Skeletal muscle cell (primary cell): ENCODE data around the gene SVIL.

ENCODE experiments used
- DNase-seq: peaks from one replicate; pipeline ENCODE4 v3.0.0-alpha.2; 2010; ENCODE audit warnings: low read depth
- H3K4me3 ChIP-seq: 2 replicates; pipeline ENCODE4 v1.5.1; 2011; ENCODE audit warnings: low read depth, mild to moderate bottlenecking, control low read depth, low read length, moderate library complexity

SVIL gene

DNA sequence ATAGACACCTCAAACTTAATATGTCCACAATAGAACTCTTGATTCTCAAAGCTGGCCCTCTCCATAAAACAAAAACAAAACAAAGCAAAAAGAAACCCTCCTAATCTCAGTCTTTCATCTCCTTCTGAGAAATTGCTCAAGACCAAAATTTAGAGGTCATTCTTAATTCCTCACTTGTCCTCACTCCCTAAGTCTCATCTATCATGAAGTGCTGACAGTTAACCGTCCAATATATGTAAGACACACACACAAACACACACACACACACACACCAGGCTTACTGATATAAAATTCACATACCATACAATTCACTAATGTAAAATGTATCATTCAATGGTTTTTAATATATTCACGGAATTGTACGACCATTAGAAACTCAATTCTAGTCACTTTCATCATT lies 17.0 kb upstream of the SVIL start:
- DNase-seq, result no peak
- H3K4me3 ChIP-seq, result no peak overlapping the region

DNA sequence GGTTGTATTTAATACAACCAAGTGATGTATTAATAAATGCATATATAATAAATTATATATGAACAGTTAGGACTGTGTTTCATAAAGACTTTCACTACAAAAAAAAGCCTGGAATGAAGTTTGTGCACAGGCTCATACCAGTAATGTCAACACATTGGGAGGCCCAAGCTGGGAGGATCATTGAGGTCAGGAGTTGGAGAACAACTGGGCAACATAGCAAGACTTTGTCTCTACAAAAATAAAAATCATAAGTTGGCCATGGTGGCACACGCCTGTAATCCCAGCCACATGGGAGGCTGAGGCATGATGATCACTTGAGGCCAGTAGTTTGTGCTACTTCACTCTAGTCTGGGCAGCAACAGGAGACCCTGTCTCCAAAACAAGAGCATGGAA lies 15.8 kb upstream of the SVIL start:
- DNase-seq, result no peak

DNA sequence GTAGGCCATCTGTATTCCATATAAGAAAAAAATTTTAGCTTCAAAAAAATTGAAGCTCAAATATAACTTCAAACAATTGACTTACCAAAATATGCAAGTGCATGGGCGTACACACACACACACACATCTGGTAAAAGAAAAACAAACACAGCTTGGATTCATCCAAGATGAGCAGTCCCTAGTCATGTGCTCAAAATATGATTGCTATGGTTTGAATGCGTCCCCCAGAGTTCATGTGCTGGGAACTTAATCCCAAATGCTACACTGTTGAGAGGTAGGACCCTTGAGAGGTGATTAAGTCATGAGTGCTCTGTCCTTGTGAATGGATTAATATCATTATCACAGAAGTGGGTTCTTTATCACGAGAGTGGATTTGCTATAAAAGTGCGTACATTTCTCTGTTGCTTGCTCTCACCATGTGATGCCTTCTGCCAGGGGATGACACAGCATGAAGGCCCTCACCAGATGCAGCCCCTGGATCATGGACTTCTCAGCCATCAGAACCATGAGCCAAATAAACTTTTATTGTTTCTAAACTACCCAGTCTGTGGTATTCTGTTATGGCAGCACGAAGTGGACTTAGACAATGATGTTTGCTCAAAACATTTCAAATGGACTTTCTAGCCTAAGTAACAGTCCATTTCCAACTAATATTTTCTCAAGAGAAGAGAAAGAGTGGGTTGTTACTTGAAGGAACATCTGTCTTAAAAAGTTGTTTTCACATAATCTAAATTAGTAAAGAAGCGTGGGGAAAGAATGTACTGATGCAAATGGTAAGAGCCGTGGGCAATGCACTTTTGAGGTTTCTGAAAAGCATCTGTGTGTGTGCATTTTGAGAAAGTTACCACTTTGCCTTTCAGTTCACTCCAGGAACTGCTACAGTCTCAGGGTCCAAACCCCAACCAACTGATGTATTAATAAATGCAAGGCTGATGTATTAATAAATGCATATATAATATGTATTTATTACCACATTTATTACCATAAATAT lies 15.1 kb upstream of the SVIL start:
- DNase-seq, result no peak

More for the DNA sequence above, 15.8 kb upstream of the SVIL start:
- H3K4me3 ChIP-seq, result no peak overlapping the region

DNA sequence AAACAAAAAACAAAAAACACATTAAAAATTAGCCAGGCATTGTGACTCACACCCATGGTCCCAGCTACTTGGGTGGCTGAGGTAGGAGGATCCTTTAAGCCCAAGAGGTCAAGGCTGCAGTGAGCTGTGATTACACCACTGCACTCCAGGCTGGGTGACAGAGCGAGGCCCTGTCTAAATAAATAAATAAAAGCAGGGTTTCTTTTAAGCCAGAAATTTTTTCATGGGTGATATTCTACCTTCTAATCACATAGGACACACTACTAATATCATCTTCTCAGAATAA lies 14.2 kb upstream of the SVIL start:
- H3K4me3 ChIP-seq, result no peak overlapping the region

More for the DNA sequence above, 15.1 kb upstream of the SVIL start:
- H3K4me3 ChIP-seq, result no peak overlapping the region

DNA sequence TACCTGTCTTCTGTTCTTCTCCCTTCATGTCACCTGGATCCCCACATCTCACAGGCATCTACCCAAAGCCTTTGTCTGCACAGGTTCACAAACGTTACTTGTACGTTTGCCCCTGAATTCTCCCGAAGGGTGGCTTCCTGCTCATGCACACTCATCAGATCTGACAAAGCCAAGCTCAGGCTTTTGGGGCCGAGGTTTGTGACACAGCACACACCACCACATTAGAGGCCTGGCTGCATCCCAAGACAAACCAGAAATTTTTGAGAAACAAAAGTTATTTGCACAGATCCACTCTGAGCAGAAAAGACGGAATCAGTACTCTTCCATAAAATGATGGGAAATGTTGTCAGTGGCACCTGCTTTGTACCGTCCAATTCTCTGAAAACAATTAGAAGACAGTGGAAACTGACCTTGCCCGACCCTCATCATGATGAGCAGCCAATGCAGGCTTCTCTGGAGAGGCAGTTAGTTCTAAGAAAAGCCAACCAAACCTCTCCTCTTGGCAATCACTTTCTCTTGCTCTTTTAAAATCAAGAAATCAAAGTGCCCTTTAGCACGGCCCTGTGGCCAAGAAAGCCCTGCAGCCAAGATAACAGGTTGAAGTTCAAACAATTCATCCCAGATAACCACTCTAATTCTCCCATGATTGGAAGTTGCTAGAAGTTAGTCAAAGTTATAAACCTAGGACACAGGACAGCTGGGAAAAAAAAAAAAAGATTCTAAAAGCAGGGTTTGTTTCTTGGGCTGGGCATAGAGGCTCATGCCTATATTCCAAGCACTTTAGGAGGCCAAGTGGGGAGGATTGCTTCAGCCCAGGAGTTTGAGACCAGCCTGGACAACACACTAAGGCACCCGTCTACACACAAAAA lies 13.6 kb upstream of the SVIL start:
- H3K4me3 ChIP-seq, result no peak overlapping the region
- no peak for DNase-seq

More for the DNA sequence above, 14.2 kb upstream of the SVIL start:
- no peak for DNase-seq

DNA sequence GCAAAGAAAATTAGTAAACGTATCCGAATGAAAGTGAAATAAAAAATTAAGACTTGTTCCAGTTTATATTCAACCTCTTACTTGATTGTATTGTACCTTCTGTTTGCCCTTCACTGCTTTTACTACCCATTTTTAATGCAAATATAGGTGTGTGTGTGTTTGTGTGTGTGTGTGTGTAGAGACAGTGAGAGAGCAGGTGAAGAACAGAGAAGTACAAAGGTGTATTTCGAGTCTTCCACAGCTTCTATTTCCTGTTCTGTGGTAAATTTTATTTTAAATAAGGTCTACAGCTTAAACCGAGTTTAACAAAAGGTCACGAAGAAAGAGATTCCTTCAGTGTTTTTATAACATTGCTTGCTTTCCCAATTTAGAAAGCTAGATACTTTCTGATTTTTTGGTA lies 12.7 kb upstream of the SVIL start:
- no peak overlapping the region for H3K4me3 ChIP-seq
- no peak for DNase-seq

DNA sequence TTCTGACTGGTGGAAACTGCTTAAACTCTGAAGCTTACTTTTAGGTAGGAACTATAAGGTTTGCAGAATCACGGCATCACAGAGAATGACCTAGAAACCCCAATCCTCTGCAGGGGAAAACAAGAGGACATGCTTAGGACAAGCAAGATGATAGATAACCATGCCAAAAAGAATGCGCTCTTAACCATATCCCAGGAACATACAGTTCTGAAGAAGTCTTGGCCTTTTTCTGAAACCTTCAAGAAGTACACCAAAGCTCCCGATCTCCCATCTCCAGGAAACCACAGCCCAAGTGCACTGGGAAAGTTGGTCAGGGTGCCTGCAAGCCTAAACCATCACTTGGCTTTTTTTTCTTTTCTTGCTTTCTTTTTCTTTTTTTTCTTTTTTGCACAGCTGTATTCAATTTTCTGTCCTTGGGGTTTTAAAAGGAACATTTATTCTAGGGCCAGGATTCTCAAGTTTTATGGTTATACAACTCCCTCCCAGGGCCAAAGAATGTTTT lies 12.2 kb upstream of the SVIL start:
- peak; percentile 87 for DNase-seq

DNA sequence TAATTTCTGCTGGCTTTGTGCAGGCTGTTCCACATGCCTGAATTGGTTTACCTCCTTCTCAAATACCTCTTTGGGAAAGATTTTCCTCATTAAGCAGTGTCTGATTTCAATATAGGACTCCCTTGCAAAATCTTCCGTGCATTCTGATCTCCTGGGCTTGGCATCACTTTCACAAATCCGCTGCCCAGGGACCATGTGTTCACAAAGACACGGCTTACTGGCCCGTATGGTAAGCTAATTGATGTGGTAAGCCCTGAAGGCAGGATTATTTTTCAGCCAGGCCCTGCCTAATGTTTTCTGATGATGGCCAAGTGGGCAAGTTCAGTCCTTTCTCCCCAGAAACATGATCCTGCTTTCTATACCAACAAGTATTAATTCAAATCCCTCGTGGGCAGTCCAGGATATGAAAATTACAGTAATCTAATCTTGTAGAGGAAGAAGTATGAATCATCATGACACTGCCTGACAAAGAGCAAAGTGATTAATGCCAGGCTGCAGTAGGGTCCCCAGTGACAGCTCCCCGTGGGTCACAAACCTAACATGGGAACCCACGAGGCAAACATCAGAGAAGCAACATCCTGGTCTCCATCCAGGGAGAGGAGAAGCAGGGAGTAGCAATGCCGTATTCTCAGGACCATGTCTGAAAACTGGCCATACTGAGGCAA lies 11.6 kb upstream of the SVIL start:
- peak; percentile 82 for DNase-seq
- no peak overlapping the region for H3K4me3 ChIP-seq

More for the DNA sequence above, 12.2 kb upstream of the SVIL start:
- no peak overlapping the region for H3K4me3 ChIP-seq

DNA sequence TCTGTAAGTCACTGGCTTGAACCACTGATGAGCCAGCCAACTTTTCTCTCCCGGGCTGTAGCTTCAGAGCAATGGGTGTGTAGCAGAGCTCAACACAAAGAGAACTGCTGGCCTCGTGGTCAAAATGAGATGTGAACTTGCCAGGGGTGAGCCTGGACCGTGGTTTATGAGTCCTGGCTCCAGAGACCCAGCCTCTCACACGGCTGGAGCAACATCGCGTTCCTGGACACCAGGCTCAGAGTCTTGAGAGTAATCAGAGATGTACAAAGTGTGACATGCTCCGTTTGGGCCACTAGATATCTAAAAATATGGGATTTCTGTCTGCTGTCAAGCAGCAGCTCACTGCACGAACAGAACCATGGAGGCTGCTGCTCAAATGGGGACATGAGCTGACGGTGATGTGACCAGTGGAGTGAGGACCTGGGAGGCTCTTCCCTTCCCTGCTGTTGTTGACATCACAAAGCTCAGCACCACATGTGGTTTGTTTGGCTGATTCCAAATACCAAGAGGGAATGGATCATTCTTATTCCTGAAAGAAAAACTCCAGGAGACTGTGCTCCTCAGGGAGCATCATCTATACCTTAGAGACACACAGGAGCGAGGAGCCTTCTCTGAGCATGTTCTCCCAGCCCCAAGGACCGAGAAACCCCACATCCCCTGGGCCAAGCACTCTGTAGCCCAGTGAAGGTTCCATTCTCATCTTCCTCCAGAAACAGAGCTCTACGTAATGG lies 9.2 kb upstream of the SVIL start:
- DNase-seq, result no peak
- H3K4me3 ChIP-seq, result no peak overlapping the region

DNA sequence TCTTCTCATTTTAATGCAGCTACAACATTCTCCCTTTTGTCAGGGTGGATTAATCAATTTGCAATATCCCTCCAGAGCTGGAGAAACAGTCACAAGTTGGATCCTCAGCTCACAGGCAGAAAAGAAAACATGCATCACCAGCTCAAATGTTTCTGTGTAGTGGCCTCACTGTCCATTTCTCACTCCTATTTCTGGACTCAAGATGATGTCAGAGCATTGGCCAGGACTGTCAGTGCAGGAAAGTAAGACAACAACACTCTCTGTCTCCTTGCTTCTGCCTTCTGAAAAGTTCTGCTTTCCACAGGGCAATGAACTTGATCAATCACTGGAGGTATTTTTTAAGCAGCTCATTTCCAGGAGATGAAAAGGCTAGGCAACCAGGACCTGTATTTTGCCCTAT lies 8.2 kb upstream of the SVIL start:
- H3K4me3 ChIP-seq, result no peak overlapping the region
- DNase-seq, result peak; percentile 81

DNA sequence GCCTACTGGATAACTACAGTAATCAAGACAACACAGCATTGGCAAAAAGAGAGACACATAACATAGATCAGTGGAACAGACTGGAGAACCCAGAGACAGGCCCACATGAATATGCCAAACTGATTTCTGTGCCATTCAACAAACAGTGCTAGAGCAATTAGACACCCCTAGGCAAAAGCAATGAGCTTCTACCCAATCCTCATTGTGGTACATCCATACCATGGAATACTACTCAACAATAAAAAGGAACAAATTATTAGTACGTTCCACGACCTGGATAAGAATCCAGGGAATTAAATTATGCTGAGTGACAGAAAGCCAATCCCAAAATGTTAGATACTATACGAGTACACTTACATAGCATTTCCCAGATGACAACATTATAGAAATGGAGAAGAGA lies 2.8 kb upstream of the SVIL start:
- no peak overlapping the region for H3K4me3 ChIP-seq
- DNase-seq, result no peak

DNA sequence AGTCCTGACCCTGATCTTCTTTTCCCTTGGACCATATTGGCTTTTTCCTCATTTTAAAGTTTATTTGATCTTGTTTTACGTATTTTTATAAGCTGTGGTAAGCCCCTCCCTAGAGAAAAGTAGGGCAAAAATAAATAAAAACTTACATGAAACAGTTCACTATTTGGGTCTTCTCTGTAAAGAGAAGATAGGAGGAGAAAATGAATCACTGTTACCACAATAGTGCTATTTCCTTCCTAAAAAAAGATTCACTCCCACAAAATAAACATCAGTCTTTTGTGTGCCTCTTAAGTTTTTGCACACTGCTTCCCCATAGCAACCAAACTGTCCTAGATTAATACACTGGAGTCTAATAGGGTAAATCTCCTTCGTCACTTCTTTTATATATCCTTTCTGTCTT lies 1.4 kb upstream of the SVIL start:
- H3K4me3 ChIP-seq, result no peak overlapping the region
- DNase-seq, result no peak

DNA sequence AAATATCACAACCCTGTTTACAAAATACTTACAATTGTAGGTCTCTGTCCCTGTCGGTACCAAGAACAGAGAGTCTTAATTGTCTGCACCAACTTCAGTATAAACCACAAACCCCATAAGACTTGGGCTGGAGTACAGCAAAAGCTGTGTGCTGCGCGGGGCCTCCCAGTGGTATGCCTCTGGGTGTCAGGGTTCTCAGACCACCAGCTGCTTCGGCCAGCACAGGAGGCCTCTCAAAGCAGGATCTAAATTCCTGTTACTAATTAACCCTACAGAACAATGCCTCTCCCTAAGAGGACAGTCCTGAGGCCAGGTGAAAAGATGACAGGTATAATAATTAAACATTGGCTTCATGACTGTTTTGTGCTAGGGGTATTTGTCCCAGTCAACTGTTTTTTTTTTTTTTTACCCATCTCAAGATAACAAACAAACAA lies 957 bp upstream of the SVIL start:
- DNase-seq, result no peak
- no peak overlapping the region for H3K4me3 ChIP-seq

DNA sequence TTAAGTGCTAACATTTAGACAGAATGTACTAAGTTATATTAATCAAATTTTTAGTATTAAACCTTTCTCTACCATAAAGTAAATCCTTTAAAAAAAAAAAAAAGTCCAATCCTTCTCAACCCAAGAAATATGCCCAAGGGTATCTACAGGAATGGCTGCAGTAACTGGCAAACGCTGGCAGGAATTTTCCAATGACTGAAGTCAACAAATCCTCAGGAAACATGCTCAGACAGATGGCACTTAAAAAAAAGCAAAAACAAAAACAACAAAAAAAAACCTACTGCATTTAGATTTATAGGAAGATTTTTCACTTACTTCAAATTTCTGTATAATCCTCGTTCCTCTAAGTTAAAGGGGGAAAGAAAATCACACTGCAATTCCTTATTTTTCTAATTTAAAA lies 666 bp downstream of the SVIL start:
- no peak for DNase-seq
- peak overlapping the region; percentile 22 for H3K4me3 ChIP-seq

DNA sequence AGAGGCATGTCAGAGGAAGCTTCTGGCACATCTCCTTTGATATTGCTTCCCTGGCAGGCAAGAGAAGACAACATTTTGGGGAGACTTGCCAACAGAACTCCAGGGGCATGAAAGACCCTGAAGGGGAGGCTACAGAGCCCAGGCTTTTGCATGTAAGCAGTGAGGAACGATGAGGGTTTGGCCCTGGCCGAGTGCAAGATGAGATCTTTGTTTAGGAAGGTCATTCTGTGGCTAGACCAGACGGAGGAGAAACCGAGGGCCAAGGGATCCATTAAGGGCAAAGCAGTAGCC lies 3.8 kb downstream of the SVIL start:
- DNase-seq, result no peak
- H3K4me3 ChIP-seq, result no peak overlapping the region

DNA sequence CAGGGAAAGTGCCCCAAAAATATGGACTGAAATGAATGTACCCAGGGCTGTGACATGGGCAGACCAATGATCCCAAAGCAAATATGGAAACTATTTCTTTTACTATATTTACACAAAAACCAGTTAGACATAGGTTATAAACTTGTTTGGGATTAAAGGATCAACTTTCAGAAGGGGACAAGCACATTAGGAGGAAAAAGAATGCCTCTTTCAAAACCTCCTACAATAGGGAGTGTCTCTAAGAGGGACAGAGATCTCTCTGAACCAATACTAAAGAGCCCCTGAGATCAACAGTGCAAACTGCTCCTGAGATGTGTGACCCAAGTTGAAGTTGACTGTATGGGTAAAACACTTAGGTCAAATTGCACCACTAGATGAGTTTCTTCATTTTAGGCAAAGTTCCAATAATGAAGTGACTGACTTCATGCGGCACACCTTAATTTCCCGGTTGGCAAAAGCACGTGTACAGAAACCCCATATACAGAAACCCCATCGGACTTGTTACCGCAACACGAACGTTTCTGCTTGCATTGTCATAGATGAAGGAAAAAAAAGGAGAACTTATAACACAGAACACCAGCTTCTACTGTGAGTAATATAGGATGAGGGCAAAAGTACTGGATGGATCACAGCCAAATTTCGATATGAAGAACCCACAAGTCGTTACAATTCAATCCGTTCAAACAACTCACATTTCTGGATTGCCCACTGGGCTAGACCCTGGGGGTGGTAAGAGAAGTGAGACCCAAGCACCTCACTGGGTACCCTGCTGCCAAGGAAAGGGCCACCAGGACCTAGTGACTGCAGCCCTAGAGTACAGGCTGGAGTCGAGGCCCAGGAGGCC lies 4.3 kb downstream of the SVIL start:
- DNase-seq, result no peak
- no peak overlapping the region for H3K4me3 ChIP-seq

DNA sequence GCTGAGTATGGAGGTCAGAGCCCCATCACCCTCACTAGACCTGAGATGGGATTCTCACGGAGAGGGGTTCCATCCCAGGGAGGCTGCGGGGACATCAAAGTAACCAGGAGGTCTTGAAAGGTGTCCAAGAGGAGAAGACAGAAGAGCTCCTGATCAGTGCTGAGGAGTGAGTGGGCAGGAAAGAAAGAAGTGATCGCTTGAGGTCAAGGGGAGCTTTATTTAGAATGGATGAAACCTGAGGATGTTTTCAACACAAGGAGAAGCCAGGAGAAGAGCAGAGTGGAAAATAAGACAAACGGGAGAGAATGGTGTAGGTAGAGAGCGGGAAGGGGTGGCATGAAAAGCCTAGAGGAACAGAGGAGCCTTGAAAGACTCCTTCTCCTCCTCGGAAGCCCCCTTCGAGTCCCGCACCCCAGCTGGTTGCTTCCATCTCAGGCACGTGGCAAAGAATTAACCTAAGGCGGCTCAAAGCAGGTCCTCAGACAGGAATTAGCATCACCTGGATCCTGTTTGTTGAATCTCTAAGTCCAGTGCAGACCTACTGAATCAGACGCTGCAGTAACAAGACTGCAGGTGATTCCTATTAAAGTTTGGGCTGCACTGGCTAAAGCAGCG lies 5.8 kb downstream of the SVIL start:
- no peak overlapping the region for H3K4me3 ChIP-seq

DNA sequence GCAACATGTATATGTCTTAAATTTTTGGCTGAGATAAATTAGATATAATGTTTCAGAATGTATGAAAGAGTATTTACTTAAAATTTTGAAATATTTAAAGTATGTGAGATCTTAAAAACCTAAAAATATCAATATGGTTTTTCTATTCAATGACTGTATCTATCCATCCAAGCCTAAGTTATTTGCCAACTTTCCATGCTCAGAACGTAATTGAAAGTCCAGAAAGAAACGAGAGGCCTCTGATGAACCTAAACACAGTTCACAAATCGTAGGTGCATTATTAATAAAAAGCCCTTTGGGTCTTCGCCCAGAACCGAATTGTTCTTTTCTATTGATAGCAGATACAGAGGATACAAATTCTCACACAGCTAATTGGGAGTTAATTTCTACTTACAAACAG lies 6.5 kb downstream of the SVIL start:
- no peak overlapping the region for H3K4me3 ChIP-seq
- DNase-seq, result no peak

More for the DNA sequence above, 5.8 kb downstream of the SVIL start:
- DNase-seq, result no peak
